CD4-positive, alpha-beta T cell treated with Interleukin-6 at 100 ng/mL for 8 hours (primary cell): ENCODE results near the gene RAB13.
A peak's percentile ranks its signal among the peaks of the same experiment; 100 is the strongest.
"Not testable (repeated sequence)": the region's sequence is repeated elsewhere in the genome, so short reads cannot be mapped to it uniquely, and the experiment has no call there.

Source experiments
- DNase-seq: peaks from one replicate; pipeline ENCODE4 v3.0.0-alpha.2; 2020; ENCODE audit warnings: mixed read lengths, low spot score

RAB13 gene

DNA sequence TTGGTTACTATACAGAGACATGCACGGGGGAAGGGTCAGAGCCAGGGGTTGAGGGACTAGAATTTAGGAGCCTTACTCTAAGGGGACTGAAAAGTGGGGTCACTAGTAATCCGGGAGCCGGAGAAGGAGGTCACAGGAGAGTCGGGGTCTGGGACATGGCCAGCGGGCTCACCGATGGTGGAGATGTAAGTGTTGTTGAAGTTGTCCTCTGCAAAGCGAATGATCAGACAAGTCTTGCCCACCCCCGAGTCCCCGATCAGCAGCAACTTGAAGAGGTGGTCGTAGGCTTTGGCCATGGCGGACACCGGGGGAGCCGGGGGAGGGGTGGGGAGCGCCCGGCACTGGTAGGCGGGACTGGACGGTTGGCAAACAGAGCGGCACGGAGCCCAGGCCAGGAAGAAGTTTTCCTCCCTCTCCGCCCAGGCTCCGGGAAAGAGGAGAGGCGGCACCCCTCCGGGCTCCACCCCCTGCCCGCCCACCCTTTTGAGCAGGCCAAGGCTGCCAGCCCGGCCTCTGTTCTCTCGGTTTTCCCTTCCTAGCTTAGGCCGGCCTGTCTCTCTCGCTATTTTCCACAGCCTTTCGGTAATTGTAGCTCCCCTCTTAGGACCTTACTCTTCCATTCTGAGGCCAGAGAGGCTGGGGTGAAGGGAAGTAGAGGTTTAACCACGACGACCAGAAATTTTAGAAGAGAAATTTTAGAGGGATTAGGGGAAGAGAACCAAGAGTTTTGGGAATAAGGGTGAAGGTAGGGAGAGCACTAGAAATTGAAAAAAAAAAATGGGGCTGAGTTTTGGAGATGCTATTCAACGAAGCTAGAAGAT lies at the start of gene RAB13:
Gene RAB13, minus strand, starts transcription at position 399 of the 821 bp plus-strand sequence. Its CDS starts 103 bp downstream, at position 296.
- no peak for DNase-seq

DNA sequence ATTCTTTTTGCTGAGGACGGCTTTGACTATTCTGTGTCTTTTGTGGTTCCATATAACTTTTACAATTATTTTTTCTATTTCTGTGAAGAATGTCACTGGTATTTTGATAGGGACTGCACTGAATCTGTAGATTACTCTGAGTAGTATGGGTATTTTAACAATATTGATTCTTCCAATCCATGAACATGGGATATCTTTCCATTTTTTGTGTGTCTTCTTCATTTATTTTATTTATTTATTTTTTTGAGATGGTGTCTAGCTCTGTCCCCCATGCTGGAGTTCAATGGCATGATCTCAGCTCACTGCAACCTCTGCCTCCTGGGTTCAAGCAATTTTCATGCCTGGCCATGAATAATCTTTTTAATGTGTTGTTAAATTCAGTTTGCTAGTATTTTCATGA lies 47.6 kb upstream of the RAB13 start:
- not testable (repeated sequence) for DNase-seq

DNA sequence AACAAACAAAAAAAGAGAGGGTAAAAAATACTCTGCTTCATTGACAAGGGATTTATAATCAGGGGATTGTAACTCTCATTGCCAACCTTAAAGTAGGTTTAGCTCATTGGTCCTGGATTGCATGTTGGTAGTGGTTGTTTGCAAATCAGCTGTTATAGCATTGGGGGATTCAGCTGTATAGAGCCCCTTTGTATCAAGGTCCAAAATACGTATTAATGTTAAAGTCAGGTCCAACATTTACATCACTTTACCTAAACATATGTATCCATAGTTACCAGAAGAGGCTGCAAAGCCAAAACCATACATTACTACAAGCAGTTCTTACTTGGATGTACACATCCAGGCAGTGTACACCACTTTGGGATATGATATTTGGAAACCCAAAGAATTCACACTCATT lies 33.8 kb upstream of the RAB13 start:
- DNase-seq = no peak

DNA sequence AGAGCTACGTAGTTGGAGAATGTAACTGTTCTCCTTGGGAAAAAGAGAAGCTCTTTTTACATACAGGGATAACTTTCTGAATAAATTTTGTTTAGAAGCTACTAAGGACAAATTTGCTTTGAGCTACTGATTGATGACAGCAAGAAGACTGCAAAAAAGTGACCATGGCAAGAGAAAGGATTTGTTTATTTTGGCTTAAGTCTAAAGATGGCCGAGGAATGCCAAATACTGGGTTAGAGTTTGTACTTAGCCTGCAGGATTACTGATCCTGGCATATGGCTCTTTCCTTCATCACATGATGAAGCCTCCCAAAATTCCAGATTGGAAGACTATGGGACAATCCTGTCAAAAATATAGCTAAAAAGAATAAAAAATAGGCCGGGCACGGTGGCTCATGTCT lies 33.1 kb upstream of the RAB13 start:
- DNase-seq = no peak

DNA sequence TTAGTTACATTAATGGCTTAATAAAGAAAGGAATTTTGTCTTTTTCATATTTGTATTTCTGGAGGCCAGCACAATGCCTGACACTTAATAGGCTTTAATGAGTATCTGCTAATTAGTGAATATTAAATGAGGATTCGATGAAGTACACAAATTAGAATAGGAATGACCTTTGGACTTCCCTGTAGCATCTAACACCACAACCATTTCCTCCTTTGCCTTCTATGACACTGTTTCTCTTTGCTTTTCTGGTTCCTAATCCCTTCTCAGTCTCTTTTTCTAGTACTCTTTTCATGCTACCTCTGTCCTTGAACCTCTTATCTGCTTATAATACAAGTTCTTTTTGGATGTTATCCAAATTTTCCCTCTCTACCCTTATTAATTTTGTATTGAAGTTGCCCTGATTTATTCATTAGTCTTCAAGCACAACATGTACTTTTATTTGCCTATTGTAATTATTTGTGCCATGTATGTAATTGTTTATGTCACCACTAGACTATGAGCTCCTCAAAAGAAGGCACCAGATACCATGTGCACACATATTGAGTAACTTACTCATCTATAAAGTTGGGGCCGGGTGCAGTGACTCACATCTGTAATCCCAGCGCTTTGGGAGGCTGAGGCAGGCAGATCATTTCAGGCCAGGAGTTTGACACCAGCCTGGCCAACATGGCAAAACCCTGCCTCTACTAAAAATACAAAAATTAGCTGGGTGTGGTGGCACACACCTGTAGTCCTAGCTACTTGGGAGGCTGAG lies 28.2 kb upstream of the RAB13 start:
- no peak for DNase-seq

DNA sequence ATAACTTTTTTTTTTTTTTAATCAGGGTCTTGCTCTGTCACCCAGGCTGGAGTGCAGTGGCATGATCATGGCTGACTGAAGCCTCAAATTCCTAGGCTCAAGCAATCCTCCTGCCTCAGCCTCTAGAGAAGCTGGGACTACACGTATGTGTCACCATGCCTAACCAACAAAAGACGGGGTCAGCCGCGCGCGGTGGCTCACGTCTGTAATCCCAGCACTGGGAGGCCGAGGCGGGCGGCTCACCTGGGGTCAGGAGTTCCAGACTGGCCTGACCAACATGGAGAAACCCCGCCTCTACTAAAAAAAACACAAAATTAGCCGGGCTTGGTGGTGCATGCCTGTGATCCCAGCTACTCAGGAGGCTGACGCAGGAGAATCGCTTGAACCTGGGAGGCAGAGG lies 26.4 kb upstream of the RAB13 start:
- not testable (repeated sequence) for DNase-seq

DNA sequence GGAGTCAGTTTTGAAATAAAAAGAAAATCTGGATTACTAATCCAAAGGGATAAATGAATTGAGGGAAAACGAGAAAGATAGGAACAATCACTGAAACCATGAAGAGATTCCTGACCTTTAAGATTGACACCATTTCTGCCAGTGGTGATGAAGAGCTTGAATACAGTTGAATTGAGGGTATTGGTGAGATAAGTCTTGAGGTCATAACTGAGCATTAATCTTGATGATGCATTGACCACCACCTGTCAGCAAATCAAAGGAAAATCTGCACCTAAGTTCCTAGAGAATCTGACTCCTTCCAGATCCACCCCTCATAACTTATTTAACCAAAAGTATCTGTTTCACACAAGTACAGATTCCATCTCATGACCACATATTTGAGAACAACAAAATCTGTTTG lies 26.0 kb upstream of the RAB13 start:
- DNase-seq = no peak

DNA sequence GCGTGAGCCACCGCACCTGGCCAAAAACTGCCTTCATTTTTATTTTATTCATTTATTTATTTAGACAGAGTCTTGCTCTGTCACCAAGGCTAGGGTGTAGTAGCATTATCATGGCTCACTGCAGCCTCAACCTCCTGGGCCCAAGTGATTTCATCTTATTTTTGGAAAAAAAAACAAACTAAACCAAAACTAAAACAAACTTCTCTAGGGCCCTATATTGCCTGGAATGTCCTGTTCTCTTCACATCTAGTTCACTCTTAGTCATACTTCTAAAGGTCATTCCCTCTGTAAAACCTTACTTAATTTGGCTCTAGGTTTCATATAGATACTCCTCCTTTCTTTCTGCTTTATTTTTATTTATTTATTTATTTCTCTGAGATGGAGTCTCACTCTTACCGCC lies 20.0 kb upstream of the RAB13 start:
- no peak for DNase-seq

DNA sequence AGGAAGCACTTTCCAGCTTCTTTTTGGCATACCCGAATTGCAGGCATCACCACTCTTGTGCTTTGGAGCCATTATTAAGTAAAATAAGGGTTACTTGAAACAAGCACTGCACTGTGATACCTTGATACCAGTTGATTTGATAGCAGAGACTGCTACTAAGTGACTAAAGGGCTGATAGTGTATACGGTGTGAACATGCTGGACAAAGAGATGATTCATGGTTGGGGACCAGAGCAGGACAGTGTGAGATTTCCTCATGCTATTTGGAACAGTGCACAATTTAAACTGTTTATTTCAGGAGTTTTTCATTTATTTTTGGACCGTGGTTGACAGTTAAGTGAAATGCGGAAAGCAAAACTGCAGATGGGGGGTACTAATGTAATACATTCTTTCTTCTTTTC lies 14.3 kb upstream of the RAB13 start:
- DNase-seq = no peak

DNA sequence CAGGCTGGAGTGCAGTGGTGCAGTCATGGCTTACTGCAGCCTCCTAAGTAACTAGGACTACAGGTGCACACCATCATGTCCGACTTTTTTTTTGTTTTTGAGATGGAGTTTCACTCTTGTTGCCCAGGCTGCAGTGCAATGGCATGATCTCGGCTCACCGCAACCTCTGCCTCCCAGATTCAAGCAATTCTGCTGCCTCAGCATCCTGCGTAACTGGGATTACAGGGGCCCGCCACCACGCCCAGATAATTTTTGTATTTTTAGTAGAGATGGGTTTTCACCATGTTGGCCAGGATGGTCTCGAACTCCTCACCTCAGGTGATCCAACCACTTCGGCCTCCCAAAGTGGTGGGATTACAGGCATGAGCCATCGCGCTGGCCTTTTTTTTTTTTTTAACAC lies 10.7 kb upstream of the RAB13 start:
- not testable (repeated sequence) for DNase-seq

DNA sequence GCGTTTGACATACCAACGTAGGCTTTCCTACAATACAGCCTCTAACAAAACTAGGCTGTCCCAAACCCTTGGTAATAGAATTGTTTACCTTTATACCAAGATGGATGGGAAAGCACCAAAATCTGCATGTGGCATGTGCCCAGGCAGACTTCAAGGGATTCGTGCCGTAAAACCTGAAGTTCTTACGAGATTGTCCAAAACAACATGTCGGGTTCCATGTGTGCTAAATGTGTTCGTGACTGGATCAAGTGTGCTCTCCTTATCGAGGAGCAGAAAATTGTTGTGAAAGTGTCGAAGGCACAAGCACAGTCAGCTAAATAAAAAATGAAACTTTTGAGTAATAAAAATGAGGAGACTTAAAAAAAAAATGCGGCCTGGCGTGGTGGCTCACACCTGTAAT lies 9.5 kb upstream of the RAB13 start:
- no peak for DNase-seq

DNA sequence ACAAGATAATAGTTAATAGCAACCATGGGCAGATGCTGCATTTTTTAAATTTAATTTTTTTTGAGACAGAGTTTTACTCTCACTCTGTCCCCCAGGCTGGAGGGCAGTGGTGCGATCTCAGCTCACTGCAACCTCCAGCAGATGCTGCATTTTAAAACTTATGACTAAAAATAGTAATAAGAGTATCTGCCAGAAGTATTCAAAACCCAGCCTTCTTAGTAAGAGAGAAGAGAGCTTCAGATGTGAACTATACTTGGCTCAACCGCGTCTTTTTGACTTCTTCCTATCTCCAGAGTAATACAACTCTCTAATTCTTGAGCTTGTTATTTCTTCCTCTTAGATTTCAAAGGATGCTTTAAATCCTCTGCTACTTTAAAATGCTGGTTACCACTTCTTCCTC lies 9.1 kb upstream of the RAB13 start:
- DNase-seq = no peak

DNA sequence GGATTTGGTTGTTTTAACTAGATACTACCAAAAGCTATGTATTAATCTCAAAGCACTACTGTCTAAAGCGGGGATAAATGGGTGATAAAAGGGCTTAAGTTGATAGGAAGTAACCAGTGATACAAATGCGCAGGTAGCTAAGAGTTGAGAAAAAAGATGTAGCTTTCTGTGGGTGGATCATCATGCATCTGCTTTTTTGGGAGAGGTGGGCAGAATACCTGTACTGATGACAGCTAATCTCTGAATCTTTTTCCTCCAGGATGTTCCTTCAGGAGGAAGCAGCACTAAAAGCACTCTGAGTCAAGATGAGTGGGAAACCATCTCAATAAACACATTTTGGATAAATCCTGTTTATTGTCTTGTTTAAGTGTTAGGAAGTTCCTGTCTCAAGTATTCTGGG lies 5.7 kb upstream of the RAB13 start:
- DNase-seq = no peak

DNA sequence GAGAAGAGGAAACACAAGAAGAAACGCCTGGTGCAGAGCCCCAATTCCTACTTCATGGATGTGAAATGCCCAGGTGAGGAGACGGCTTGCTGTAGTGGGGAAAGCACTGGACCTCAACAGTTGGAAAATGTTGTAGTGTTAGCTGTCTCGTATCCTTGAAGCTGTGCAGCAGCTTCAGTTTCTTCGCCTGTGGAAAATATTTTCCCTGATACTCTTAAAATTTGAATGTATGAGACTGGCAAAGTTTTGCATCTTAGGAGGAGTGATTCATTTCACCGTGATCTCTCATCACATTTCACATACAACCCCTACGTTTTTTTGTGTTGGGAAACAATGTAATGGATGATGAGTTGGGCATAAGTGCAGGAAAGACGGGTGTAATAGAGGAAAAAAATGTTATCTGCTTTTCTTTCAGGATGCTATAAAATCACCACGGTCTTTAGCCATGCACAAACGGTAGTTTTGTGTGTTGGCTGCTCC lies 5.1 kb upstream of the RAB13 start:
- no peak for DNase-seq

DNA sequence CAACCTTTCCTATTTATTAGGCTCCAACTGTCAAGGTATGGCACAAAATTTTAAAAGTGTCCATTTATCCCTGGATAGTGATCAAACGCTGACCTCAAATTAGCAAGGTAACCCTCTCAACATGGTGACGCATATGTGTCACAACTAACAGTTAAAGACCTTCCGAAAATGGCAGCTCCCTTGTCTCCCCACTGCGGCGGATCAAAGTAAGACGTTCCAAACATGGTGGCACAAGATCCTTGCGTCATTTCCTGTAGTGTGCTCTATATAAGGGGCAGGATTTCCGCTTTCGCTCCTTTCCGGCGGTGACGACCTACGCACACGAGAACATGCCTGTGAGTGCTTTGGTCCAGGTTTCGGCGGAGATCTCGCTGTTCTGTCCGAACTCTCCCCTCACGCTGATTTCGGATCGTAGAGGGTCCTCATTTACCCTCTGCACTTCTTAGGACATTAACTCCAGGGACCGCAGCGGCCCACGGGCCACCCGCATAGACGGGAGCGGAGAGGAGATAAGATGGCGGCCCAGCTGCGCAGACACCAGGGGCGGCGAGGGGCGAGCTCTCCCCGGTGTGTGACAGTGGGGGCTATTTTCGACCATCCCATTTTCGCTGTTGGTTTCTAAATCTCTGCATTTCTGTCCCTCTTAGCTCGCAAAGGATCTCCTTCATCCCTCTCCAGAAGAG lies 4.5 kb upstream of the RAB13 start, which contains the start of gene RPS27:
Gene RPS27, plus strand, starts transcription at position 295 of the 683 bp plus-strand sequence. Its CDS starts 35 bp downstream, at position 330.
- peak; percentile 95 for DNase-seq

DNA sequence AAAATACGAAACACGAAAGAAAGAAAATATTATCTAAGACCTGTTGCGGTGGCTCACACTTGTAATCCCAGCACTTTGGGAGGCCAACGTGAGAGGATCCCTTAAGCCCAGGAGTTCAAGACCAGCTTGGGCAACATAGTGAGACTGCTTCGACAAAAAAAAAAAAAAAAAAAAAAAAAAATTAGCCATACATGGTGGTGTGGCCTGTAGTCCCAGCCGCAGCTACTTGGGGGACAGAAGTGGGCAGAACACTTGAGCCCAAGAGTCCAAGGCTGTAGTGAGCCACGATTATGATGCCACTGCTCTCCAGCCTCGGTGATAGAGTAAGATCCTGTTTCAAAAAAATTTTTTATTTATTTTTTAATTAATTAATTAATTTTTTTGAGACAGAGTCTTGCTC lies 1.5 kb upstream of the RAB13 start:
- no peak for DNase-seq

DNA sequence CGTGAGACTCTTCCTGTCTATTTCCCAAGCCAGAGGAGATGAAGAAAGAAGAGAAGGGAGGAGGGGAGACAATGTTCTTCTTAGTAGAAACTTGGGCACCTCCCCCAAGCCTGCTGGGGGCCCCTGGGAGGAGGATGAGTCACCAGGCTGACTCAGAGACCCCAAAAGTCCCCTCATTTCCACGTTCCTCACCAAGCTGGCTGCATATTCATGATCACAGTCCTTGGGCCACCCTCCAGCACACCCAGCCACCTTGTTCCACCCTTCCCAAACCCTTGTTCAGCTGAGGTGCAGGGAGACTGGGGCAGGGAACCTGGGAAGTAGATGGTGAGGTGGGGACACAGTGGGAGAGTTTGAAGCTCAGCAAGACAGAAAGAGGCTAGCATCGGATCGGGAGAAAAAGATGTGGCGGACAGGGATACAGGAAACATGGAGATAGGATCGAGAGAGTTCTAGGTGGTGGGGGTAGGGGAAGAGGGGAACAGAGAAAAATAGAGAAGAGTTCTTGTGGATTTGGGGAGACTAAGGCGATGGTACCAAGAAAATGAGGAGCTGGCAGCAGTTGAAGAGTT lies 712 bp downstream of the RAB13 start:
- no peak for DNase-seq

DNA sequence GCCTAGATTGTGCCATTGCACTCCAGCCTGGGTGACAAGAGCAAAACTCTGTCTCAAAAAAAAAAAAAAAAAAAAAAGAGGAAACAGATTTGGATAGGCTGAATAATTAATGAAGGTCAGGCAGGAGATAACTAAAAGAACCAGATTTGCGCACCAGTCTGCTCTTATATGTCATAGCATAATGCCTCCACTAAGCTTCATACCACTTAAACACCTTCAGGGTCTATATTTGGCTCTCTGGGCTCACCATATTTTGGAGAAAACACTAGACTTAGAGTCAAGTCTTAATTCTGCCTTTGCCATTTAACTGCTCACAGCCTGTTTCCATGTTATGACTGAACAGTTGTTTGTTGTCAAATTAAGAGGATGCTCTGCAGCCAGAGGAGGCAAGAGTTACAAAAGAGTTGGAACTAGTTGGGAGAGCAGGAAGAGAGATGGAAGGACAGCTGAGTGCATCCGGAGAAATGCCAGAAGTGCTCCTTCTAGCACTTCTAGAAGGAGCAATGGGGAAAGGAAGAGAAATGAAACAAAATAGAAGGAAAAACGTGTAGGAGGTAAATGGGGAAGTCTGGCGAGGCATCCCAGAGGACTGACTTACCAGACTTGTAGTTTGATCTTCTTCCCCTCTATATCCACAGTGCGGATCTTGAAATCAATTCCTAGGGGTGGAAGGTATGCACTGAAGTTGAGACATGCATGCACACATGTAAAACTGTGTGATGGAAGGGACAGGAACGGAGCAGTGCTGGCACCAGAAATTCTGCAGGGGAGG lies 1.8 kb downstream of the RAB13 start:
- no peak for DNase-seq

DNA sequence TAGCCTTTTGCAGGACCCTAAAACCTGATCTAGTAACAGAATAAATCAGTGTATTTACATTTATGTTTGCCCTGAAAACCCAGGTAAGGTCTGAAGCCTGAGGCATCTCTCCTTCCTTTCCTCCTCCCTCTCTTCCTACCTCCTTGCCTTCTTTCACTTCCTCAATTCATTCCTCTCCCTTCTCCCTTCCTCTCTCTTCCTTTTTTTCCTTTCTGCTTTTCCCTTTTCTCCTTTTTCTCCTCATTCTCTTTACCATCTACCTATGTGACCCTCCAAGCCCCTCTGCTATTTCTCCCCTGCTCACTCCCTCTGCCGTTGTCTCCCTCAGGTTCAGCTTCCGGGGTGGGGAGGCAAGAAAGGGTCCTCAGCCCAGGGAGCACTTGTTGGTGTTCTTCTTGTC lies 4.4 kb downstream of the RAB13 start:
- not testable (repeated sequence) for DNase-seq

DNA sequence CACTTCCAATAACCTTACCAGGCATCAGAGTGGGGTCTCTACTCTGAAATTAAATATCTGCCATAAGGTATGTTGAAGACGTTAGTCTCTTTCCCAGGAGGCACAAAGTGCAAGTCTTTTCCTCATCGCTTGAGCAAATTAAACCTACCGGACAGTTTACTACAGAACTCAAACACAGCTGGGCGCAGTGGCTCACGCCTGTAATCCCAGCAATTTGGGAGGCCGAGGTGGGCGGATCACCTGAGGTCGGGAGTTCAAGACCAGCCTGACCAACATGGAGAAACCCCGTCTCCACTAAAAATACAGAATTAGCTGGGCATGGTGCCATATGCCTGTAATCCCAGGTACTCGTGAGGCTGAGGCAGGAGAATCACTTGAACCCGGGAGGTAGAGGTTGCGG lies 7.0 kb downstream of the RAB13 start:
- DNase-seq = not testable (repeated sequence)

DNA sequence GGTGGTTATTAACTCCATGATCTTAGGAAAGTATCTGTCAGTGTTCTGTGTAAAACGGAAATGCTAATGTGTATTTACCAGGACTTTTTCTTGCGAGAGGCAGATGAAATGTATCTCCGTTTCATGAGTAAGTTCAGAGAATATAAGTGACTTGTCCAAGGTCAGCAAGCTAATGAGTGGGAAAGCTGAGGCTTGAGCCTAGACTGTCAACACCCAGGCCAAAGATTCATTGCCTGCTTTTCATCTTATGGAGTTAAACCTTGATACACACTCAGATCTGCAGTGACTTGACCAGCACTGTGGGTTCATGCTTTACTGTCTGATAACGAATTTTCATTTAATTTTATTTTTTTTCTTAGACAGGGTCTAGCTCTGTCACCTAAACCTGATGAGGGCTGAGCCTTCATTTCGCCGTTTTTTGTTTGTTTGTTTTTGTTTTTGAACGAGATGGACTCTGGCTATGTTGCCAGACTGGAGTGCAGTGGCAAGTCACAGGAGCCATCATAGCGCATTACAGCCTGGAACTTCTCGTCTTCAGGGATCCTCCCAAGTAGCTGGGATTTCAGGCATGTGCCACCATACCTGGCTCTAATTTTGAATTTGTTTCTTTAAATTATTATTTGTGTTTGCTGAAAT lies 7.7 kb downstream of the RAB13 start:
- DNase-seq = no peak
